Stomach smooth muscle (tissue), 2 donors: ENCODE measurements around the gene PRR23E.

ENCODE experiments used
- H3K27ac ChIP-seq: one replicate; pipeline ENCODE4 v1.7.0; 2013; ENCODE audit warnings: mild to moderate bottlenecking, low read length, inconsistent platforms
- H3K27me3 ChIP-seq, 2 donors: one replicate each; pipeline ENCODE4 v1.7.0; 2013; ENCODE audit warnings: low read length in 2 of 2; ENCODE audit not compliant: insufficient read depth in 2 of 2, control insufficient read depth in 1 of 2
- H3K36me3 ChIP-seq, 2 donors: one replicate each; pipeline ENCODE4 v1.7.0; 2013; ENCODE audit warnings: low read length in 2 of 2; ENCODE audit not compliant: control insufficient read depth in 2 of 2, insufficient read depth in 2 of 2
- H3K4me1 ChIP-seq: one replicate; pipeline ENCODE4 v1.7.0; 2013; ENCODE audit warnings: low read length; ENCODE audit not compliant: control insufficient read depth, insufficient read depth
- H3K4me3 ChIP-seq, 2 donors: one replicate each; pipeline ENCODE4 v1.7.0; 2013; ENCODE audit warnings: low read length in 2 of 2
- H3K9ac ChIP-seq, 2 donors: one replicate each; pipeline ENCODE4 v1.7.0; 2013; ENCODE audit warnings: low read length in 2 of 2, mild to moderate bottlenecking in 1 of 2
- H3K9me3 ChIP-seq, 2 donors: one replicate each; pipeline ENCODE4 v1.7.0; 2013; ENCODE audit warnings: low read length in 2 of 2; ENCODE audit not compliant: control insufficient read depth in 2 of 2
- donor health status: healthy.
- donor health status: Pancreatic carcinoma.

The PRR23E gene

GRCh38 chr3:127200086-127200691 is 7.3 kb downstream of the PRR23E start:
- peaks cover 0 to 7% of the 10 kb centered on the region in 2 donors for H3K27me3 ChIP-seq
- no peaks in the 10 kb centered on the region for H3K4me1 ChIP-seq
- H3K9me3 ChIP-seq = peaks cover 0 to 3% of the 10 kb centered on the region in 2 donors
- no peak overlapping the region for H3K27ac ChIP-seq
- H3K4me3 ChIP-seq = no peak overlapping the region
- H3K36me3 ChIP-seq = no peaks in the 10 kb centered on the region
- H3K9ac ChIP-seq = no peak overlapping the region

- no peak overlapping the region for H3K9ac ChIP-seq
- peaks cover 0 to 7% of the 10 kb centered on the region in 2 donors for H3K27me3 ChIP-seq
- H3K9me3 ChIP-seq = peaks cover 0 to 3% of the 10 kb centered on the region in 2 donors
- H3K4me1 ChIP-seq = no peaks in the 10 kb centered on the region
- H3K27ac ChIP-seq = no peak overlapping the region
- H3K4me3 ChIP-seq = no peak overlapping the region
- H3K36me3 ChIP-seq = no peaks in the 10 kb centered on the region
These were observed 10.1 kb downstream of the PRR23E start for GRCh38 chr3:127203024-127203423.

- H3K27ac ChIP-seq = no peak overlapping the region
- peaks cover 0 to 8% of the 10 kb centered on the region in 2 donors for H3K27me3 ChIP-seq
- H3K9me3 ChIP-seq = peaks cover 0 to 3% of the 10 kb centered on the region in 2 donors
- H3K4me1 ChIP-seq = no peaks in the 10 kb centered on the region
- H3K36me3 ChIP-seq = no peaks in the 10 kb centered on the region
- no peak overlapping the region for H3K4me3 ChIP-seq
- H3K9ac ChIP-seq = no peak overlapping the region
These were observed 12.1 kb downstream of the PRR23E start for GRCh38 chr3:127204841-127205582.

GRCh38 chr3:127206154-127206553 is 13.2 kb downstream of the PRR23E start:
- Histone ChIP-seq H3K27ac (no peak overlapping the region), H3K9ac (no peak overlapping the region), H3K4me1 (no peaks in the 10 kb centered on the region), H3K27me3 (peaks cover 0 to 9% of the 10 kb centered on the region in 2 donors), H3K36me3 (no peaks in the 10 kb centered on the region), H3K4me3 (no peak overlapping the region), H3K9me3 (no peaks in the 10 kb centered on the region)

GRCh38 chr3:127206611-127207516 is 13.9 kb downstream of the PRR23E start:
- Histone ChIP-seq H3K27ac (no peak overlapping the region), H3K4me3 (no peak overlapping the region), H3K4me1 (no peaks in the 10 kb centered on the region), H3K9me3 (no peaks in the 10 kb centered on the region), H3K27me3 (peaks cover 0 to 9% of the 10 kb centered on the region in 2 donors), H3K36me3 (no peaks in the 10 kb centered on the region), H3K9ac (no peak overlapping the region)

- Histone ChIP-seq H3K4me3 (no peak overlapping the region), H3K27me3 (peaks cover 0 to 9% of the 10 kb centered on the region in 2 donors), H3K4me1 (no peaks in the 10 kb centered on the region), H3K9ac (no peak overlapping the region), H3K27ac (no peak overlapping the region), H3K9me3 (no peaks in the 10 kb centered on the region), H3K36me3 (no peaks in the 10 kb centered on the region)
These were observed 15.0 kb downstream of the PRR23E start for GRCh38 chr3:127207727-127208482.

- H3K36me3 ChIP-seq = no peaks in the 10 kb centered on the region
- H3K27me3 ChIP-seq = peaks cover 0 to 9% of the 10 kb centered on the region in 2 donors
- no peaks in the 10 kb centered on the region for H3K9me3 ChIP-seq
These were observed 15.7 kb downstream of the PRR23E start for GRCh38 chr3:127208483-127209100.

GRCh38 chr3:127209155-127209839 is 16.4 kb downstream of the PRR23E start:
- H3K9me3 ChIP-seq = no peaks in the 10 kb centered on the region
- H3K4me3 ChIP-seq = no peak overlapping the region
- no peaks in the 10 kb centered on the region for H3K4me1 ChIP-seq
- H3K27me3 ChIP-seq = peaks cover 0 to 9% of the 10 kb centered on the region in 2 donors
- H3K9ac ChIP-seq = no peak overlapping the region
- H3K27ac ChIP-seq = no peak overlapping the region
- H3K36me3 ChIP-seq = no peaks in the 10 kb centered on the region

More at GRCh38 chr3:127208483-127209100, 15.7 kb downstream of the PRR23E start:
- Histone ChIP-seq H3K27ac (no peak overlapping the region), H3K9ac (no peak overlapping the region), H3K4me3 (no peak overlapping the region), H3K4me1 (no peaks in the 10 kb centered on the region)

GRCh38 chr3:127209840-127210653 is 17.1 kb downstream of the PRR23E start:
- no peak overlapping the region for H3K4me3 ChIP-seq
- H3K4me1 ChIP-seq = no peaks in the 10 kb centered on the region
- H3K27me3 ChIP-seq = peaks cover 0 to 9% of the 10 kb centered on the region in 2 donors

More at GRCh38 chr3:127209840-127210653, 17.1 kb downstream of the PRR23E start:
- no peak overlapping the region for H3K9ac ChIP-seq
- no peaks in the 10 kb centered on the region for H3K36me3 ChIP-seq
- no peaks in the 10 kb centered on the region for H3K9me3 ChIP-seq
- no peak overlapping the region for H3K27ac ChIP-seq
